Stomach (tissue), 4 donors: Measurements from ENCODE around the gene DCP1B.

Source experiments
- CTCF ChIP-seq, 7 experiments: fragments of 450-650 bp in 4 of 7; fragments of 200-600 bp in 3 of 7; sonication (generic) in 3 of 7; IDR thresholded peaks; one replicate each; pipeline ENCODE4 v1.5.1; 2016 to 2019; ENCODE audit warnings: antibody characterized with exemption in 7 of 7, control low read depth in 2 of 7, mild to moderate bottlenecking in 1 of 7
- EP300 ChIP-seq: sonication (generic); formaldehyde crosslinking; IDR thresholded peaks from one replicate; pipeline ENCODE4 v1.6.1; 2017; ENCODE audit warnings: antibody characterized with exemption

- TF ChIP-seq CTCF (IDR thresholded peaks at IDR 0.05) (no peak), EP300 (no peak)
Observed at GRCh38 chr12:1972260-1972659, 32.0 kb downstream of the DCP1B start.
